NCI-H524 (cell line): ENCODE results near the gene POLD1.
A peak's percentile ranks its signal among the peaks of the same experiment; 100 is the strongest.
"Not testable (repeated sequence)": the region's sequence is repeated elsewhere in the genome, so short reads cannot be mapped to it uniquely, and the experiment has no call there.

Experiments
- DNase-seq, 2 experiments: peaks; one replicate each; lab custom pipeline; 2025; lab: John Stamatoyannopoulos, UW

The POLD1 gene

DNA sequence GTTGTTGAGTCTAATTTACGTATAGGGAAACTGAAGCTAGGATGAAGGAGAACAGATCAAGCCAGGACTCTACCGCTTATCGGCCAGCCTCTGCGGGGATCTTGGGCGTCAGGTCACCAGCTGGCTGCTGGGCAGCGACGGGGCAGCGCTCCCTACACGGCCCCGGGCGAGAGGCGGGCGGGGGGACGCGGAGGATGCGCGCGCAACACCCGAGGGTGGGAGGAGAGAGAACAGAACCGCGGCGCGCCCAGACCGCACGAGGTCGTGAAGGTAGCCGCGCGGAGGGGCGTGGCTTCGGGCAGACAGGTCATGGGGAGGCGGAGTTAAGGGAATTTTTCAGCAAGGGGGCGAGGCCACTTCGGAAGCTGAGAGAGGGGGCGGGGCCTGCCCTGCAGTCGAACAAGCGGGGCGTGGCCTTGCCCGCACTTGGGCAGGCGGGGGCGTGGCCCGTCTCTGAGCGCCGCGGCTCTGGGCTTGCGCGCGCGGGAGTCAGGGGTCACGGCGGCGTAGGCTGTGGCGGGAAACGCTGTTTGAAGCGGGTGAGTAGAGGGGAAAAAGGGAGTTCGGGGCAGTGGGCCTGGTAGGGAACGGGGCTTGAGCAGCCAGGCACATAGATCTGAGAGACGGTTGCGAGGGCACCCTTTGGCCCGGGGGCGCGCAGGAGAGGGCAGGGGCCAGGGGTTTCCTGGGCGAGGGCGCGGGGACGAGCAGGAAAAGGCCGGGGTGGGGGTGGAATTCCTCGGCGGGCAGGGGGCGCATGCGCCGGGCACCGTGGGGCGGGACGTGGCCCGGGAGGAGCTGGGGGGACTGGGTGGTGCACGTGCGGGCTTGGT is at the start of gene POLD1:
Gene POLD1, plus strand, starts transcription at position 496 of the 833 bp plus-strand sequence. CDS start 14,505 bp downstream, outside the sequence.
- DNase-seq: peak; percentile 97 to 98

DNA sequence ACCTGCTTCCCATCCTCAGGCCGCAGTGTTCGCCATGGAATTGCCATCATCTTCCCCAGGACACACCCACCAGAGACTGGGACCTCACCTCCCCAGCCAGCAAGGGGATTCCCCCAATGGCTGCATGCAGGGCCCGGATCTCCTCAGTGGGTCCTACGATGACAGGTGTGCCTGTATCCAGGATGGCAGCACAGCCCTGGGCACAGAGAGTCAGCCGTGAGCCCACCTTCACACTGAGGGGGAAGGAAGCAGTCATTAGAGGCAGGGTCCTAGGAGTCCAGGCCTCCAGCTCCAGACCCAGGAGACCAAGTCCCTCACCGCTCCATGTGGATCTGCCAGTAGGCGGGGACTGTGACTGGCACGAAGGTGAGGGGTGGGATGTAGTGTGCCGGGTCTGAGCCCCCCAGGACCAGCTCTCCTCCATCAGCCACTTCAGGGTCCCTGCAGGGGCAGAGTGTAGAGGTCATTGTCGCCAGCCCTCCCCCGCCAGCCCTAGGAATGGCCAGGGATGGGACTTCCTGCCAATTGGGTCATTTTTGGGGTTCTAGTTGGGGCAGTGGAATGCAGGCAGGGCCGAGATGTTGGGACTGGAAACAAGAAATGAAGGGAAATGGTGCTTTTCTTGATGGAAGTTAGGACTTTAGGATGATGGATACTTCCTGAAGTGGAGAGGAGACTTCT is 49.3 kb upstream of the POLD1 start:
- no peak for DNase-seq

DNA sequence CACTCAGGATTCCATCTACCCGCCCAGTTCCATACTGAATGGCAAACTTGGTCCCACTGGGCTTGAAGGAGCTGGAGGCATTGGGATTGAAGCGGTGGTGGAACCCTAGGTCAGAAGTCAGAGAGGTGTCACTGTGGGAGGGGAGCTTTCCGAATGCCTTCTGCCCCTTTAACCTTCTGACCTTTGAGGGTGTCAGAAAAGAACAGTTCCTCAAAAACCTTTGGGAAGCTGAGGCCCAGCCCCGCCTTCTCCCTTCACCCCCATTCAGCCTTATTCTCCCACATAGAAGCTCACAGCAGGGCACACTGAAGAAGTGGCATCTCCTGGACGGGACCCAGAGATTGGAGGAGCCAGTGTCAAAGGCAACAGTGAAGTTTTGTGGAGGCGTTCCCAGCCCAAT is 47.1 kb upstream of the POLD1 start:
- not testable (repeated sequence) for DNase-seq

DNA sequence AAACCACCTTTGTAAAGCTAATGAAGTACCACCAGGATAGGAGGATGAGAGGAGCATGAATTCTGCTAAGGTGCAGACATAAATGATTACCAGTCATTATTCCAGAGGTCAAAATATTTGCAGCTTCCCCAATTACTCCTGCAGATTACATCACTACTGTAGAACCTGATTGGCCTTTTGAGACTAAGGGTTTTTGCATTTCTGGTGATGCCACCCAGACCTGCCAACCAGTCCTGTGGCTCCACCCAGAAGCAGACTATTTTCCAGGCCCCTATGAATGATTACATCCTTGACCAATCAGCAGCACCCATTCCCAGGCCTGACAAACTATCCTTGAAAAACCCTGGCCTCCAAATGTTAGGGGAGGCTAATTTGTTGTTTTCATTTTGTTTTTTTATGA is 43.8 kb upstream of the POLD1 start:
- DNase-seq: no peak

DNA sequence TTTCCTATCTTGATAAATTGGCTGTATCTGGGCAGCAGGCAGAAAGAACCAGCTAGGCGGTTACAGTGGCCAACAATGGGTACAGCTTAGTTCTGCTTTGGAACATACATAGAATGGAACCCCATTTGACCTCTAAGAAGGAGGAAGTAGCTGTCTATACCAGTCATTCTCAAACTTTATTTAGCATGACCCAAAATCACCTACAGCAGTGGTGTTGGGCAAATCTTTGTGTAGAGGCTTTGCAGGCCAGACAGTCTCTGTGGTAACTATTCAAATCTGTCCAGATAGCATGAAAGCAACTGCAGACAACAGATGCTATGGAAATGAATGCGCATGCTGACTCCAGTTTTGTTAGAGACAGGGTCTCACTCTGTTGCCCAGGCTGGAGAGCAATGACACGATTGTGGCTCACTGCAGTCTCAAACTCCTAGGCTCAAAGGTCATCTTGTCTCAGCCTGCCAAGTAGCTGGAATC is 43.0 kb upstream of the POLD1 start:
- no peak for DNase-seq

DNA sequence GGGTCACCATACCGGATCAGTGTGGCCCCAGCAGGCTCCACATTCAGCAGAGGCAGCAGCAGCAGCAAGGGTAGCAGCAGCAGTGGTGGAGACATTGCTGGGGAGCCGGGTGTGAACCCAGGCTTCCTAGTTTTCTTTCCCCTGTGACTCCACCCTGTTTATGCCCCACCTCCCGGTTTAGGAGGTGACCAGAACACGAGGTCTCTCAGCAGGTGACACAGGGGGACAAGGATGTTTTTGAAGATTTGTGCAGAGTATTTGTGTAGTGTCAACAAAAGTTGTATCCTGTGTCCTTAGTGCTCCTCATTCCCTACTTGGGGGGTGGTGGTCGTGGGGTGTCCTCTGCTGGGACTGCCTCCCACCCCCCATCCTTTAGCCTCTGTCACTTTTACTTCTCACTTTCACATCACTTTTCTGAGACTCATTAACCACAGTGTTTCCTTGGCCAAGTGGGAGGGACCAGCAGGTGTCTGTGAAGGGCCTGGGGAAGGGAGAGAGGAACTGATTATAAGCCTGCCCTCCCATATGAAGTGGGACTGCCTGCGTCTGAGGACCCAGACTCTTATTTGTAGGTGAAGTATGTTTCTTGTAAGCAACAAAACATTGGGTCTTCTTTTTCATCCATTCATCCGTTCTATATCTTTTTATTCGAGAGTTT is 39.4 kb upstream of the POLD1 start:
- DNase-seq: no peak

DNA sequence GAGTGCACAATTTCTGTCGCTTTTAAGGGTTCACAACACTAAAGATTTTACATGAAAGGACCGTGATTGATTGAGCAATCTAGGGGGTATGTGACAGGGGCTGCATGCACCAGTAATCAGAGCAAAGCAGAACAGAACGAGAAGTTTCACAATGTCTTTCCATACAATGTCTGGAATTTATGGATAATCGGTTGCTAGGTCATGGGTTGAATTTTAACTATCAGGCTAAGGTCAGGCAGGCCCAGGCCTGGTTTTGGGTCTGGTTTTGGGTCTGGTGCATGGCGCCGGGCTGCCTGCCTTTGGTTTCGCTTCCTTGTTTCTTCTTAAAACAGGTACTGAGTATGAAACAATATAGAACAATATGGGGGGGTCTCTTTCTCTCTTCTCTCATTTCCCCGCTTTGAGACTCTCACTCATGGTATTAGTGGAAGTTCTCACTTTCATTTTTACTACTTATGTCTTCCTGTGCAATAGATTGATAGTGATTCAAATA is 37.0 kb upstream of the POLD1 start:
- DNase-seq: not testable (repeated sequence)

DNA sequence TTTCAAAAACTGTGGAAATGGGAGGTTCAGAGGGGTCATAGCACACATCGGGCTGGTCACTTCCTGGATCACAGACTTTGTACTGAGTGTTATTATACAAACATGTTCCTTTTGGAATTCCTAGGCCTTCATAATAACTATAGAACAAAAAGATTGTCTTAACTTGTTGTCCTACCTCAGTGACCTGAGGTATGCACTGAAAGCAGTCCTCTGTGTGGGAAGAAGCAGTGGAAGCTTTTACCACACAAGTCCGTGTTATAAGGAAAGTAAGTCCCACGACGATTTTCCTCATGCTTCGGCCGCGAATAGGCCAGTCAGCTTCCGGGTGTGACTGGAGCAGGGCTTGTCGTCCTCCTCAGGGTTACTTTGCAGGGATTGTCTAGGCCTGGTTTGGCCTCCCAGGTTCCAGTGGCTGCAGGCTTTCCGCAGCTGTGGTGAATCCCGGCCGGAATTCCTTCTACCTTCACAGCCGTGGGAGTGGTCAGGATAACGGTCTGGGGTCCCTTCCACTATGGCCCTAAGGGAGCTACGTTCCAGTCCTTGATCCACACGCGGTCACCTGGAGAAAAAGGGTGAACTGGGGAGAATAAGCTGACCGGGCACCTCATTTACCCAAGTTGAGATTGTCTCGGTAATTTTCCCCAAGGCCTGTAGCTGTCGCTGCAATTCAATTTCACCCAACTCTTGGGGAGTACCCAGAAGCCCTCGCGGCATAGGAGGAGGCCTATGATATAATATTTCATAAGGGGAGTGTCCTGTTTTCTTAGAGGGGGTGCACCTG is 34.7 kb upstream of the POLD1 start:
- no peak for DNase-seq

DNA sequence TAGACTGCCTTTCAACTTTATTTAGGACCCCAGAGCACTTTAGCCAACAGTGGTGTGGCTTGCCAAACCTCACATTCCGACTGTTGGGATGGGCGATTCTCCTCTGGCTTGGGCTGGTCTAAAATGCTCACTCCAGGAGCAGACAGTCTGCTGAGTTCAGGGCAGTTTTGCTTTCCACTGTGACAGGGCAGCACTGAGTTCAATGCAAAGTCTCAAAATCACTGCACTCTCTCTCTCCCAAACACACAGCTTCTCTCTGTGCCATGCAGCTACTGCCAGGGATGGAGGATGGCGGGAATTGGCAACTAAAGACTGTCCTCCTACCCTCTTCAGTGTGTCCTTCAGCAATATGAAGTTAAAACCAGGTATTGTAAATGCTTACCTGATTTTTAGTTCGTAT is 31.9 kb upstream of the POLD1 start:
- DNase-seq: no peak

DNA sequence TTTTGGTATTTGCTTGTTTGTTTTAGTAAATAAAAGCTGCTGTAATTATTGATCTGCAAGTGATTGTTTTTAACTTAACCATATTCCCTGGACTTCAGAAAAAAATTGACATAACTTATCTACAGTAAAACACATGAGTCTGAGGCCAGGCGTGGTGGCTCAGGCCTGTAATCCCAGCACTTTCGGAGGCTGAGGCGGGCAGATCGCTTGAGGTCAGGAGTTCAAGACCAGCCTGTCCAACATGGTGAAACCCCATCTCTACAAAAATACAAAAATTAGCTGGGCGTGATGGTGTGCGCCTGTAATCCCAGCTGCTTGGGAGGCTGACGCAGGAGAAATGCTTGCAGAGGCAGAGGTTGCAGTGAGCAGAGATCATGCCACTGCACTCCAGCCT is 30.7 kb upstream of the POLD1 start:
- DNase-seq: not testable (repeated sequence)

DNA sequence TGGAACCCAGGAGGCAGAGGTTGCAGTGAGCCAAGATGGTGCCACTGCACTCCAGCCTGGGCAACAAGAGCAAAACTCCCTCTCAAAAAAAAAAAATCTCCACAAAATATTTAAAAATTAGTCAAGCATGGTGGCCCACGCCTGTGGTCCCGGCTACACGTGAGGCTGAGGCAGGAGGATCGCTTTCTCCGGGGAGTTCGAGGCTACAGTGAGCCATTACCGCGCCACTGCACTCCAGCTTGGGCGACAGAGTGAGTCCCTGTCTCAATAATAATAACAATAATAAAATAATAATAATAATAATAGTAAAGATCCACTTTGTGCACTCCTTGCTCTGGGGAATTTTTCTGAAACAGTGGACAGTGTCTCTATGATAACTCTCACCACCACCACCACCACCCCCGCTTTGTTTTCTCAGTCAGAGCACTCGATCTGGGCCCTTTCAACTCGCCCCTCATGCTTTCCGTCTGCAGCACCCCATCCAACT is 27.4 kb upstream of the POLD1 start:
- DNase-seq: no peak

DNA sequence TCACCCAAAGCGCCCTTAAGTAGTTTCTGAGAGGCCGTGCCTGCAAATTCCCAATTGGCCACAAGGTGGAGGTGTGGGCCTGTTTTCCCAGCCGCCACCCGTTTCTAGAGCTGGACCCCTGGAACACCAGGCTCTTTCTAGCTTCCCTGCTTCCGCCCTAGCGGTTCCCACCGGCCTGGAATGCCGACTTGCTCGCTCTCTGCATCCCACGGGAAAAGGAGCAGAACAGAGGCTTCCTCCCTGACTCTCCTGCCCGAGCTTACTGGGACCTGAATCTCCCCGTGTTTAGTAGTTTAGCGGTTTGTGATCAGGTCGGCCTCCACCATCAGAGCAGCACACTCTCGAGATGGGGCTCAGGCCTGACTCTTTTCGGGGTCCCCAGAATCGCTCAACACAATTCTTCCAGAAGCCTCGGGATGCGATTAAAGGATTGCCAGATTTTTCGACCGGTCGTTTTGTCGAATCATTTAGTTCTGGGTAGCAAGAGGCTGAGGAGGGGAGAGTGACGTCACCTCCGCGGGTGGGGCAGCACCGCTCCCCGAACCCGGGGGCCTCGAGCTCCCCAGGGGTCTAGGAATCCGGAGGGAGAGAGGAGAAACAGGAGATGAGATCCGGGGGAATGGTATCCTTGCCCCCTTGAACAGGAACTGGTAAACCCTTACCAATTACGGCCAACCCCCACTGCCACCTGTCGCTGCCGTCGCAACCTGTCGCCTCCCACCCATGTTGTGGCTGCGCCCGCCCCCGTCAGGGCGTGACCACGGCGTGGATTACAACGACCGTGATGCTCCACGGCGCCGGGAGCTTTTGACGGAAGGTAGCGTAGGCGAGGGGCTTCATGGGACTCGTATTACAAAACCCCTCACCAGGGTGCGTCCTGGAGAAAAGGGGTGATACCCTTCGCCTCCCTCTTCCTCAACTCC is 26.7 kb upstream of the POLD1 start:
- peak; percentile 41 to 72 for DNase-seq

DNA sequence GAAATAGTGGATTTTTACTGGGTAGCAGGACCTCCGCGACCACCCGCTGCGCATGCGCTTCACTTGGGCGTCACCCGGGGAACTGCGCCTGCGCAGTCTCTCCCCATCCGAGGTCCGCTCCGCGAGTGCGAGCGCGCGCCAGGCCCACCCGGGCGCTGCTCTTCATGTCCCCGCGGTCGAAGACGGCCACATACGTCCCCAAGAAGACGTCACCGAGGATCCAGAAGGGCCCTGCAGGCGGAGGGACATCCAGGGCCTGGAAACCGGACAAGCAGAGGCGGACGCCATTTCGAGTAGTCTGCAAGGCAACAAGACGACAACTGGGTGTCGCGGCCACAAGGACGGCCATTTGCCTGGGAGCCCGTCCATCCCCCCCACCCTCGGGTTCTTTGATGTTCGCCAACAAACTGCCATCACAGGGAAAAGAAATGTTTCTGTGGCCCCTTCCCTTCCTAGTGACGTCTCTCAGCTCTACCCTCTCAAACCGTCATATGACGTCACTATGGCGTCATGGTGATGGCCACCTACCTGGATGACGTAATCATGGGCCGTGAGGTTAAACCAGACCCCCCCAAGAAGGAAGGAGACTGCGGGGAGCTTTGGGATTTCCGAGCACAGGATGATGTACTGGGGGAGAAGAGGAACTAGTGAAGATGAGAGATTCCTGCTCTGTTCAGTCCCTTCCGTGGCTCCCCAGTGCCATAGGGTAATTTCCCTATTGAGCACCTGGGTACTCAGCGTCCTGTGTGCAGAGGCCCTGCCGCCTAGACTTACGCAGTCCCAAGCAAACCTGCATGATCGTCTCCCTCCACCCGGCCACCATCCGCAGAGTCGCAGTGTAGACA is 25.4 kb upstream of the POLD1 start:
- DNase-seq: peak in 1 of 2 experiments; percentile 44

DNA sequence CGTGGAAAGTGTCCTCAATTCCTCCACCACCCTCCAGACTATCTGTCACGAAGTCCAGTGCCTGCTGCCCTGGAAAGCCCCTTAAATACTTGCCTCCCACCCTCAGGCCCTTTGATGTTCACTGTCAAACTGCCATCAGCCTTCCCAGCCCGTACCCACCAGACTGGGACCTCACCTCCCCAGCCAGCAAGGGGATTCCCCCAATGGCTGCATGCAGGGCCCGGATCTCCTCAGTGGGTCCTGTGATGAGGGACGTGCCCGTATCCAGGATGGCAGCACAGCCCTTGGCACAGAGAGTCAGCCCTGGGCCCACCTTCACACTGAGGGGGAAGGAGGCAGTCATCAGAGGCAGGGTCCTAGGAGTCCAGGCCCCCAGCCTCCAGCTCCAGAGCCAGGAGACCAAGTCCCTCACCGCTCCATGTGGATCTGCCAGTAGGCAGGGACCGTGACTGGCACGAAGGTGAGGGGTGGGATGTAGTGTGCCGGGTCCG is 24.8 kb upstream of the POLD1 start:
- DNase-seq: no peak

DNA sequence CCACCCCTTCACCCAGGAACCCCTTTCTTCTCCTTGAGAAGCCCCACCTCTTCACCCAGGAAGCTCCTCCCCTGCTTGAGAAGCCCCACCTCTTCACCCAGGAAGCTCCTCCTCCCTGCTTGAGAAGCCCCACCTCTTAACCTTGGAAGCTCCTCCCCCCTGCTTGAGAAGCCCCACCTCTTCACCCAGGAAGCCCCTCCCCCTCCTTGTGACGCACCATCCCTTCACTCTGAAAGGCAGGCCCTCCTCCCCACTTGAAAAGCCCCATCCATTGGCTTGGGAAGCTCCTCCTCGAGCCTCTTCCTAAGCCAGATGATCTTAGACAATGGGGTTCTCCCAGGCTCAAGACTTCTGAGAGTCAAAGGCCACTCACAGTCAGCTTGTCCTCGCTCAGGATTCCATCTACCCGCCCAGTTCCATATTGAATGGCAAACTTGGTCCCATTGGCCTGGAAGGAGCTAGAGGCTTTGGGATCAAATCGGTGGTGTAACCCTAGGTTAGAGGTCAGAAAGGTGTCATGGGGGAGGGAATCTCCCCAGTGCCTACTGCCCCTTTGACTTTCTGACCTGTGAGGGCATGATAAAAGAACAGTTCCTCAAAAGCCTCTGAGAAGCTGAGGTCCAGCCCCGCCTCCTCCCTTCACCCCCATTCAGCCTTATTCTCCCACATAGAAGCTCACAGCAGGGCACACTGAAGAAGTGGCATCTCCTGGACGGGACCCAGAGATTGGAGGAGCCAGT is 22.7 kb upstream of the POLD1 start:
- DNase-seq: no peak

DNA sequence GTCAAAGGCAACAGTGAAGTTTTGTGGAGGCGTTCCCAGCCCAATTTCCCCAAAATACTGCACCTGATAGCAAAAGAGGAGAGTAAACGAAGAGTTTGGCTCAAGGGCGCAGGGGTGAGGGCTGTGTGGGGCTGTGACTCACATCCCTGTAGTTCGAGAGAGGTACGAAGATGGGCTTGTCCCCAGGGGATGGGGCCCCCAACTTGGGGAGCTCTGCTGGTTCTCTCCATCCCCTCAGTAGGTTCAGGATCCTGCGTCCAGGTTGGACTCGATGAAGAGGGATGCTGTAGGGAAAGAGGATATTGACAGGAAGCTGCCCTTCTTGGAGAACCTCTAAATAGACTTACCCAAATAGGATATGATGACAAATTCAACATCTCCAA is 22.1 kb upstream of the POLD1 start:
- DNase-seq: no peak

DNA sequence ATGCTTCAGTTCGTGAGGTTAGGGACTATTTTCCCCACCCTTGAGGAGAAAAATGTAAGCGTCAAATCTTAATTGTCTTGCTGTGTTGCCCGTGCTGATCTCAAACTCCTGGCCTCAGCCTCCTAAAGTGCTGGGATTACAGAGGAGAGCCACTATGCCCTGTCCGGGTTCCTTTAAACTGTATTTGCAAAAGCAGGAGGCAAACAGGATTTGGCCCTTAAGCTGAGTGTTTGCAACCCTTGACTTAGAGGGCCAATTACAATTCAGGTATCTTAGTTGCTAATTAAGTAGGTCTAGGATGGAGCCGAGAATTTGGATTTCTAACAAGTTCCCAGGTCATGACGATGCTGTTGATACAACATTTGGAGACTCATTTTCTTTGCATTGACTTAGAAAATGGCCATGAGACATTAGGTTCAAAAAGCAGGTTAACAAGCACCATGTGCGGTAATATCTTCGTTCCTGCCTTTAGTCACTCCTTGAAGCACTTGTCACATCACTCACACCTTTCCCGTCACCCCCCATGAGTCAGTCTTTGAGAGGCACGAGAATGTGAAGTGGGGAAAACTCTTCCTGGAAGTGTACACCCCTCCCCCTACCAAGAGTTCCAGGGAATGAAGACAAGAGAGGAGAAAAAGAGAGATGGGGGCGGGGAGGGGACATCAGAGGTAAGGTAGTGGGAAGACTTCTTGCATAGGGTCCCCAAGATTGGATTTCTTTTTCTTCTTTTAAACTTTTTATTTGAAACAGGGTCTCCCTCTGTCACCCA is 21.3 kb upstream of the POLD1 start:
- DNase-seq: no peak
